K562 (cell line): ENCODE data around the gene MARK3. TPM values are rescaled to one million over a fixed set of nuclear protein-coding genes. Genes with fewer than 3 reads are reported as not detected.

Source experiments
- ARID2 ChIP-seq: fragments of 450-650 bp; IDR thresholded peaks from 2 replicates; pipeline ENCODE4 v1.6.1; 2017; ENCODE audit warnings: antibody characterized with exemption, mild to moderate bottlenecking
- E2F3 ChIP-seq: fragments of 250-450 bp; sonication (Bioruptor Pico); IDR thresholded peaks from 2 replicates; pipeline ENCODE4 v1.4.0; 2020; ENCODE audit warnings: mild to moderate bottlenecking
- ETS1 ChIP-seq: conservative IDR thresholded peaks from 2 replicates; pipeline ENCODE4 v1.6.1; 2011; ENCODE audit warnings: low read depth, mild to moderate bottlenecking, low read length; ENCODE audit not compliant: control insufficient read depth
- FOSL1 ChIP-seq: fragments of 200-800 bp; sonication (Bioruptor generic); conservative IDR thresholded peaks from 2 replicates; pipeline ENCODE4 v1.6.1; 2016; ENCODE audit warnings: missing genetic modification characterization, missing compliant biosample characterization
- GTF2F1 ChIP-seq: IDR thresholded peaks from 2 replicates; pipeline ENCODE4 v1.6.1; 2011; ENCODE audit warnings: low read depth, low read length, improper control_type of control experiment
- KLF6 ChIP-seq: fragments of 250-450 bp; sonication (Bioruptor Pico); IDR thresholded peaks from 2 replicates; pipeline ENCODE4 v1.4.0; 2020; ENCODE audit warnings: mild to moderate bottlenecking, moderate library complexity, borderline replicate concordance
- MBD2 ChIP-seq: sonication (generic); IDR thresholded peaks from 2 replicates; pipeline ENCODE4 v1.6.1; 2016; ENCODE audit warnings: low read depth, borderline replicate concordance
- MLLT1 ChIP-seq, 2 experiments: fragments of 450-650 bp; IDR thresholded peaks; 2 replicates each; pipeline ENCODE4 v1.6.1; 2016
- NR4A1 ChIP-seq, 2 experiments: fragments of 250-450 bp in 1 of 2; fragments of 450-650 bp in 1 of 2; sonication (Bioruptor Pico) in 1 of 2; IDR thresholded peaks; 2 replicates each; pipeline versions ENCODE4 v1.4.0 to v1.6.1; 2016 to 2020; ENCODE audit warnings: mild to moderate bottlenecking in 2 of 2, missing compliant biosample characterization in 1 of 2, missing genetic modification characterization in 1 of 2, moderate library complexity in 1 of 2
- RNF219 ChIP-seq: fragments of 250-450 bp; sonication (Bioruptor Pico); IDR thresholded peaks from 2 replicates; pipeline ENCODE4 v1.5.0; 2022; ENCODE audit warnings: mild to moderate bottlenecking
- SOX6 ChIP-seq: fragments of 450-650 bp; IDR thresholded peaks from 2 replicates; pipeline ENCODE4 v1.6.1; 2014; ENCODE audit warnings: mild to moderate bottlenecking
- SREBF2 ChIP-seq: sonication (generic); formaldehyde crosslinking; IDR thresholded peaks from 2 replicates; pipeline ENCODE4 v1.4.0; 2020; ENCODE audit warnings: mild to moderate bottlenecking, missing genetic modification reagents
- TARDBP ChIP-seq: fragments of 450-650 bp; IDR thresholded peaks from 2 replicates; pipeline ENCODE4 v1.6.1; 2016
- TBP ChIP-seq: optimal IDR thresholded peaks from 2 replicates; pipeline ENCODE3; 2011; ENCODE audit warnings: low read depth, low read length, improper control_type of control experiment
- TOE1 ChIP-seq, 2 experiments: fragments of 450-650 bp in 1 of 2; sonication (generic) in 1 of 2; formaldehyde crosslinking in 1 of 2; IDR thresholded peaks; 2 replicates each; pipeline versions ENCODE4 v1.7.1 to v1.8.0; 2016 to 2022; ENCODE audit warnings: borderline replicate concordance in 2 of 2, mild to moderate bottlenecking in 2 of 2, antibody characterized with exemption in 1 of 2, inconsistent platforms in 1 of 2, low read depth in 1 of 2, missing genetic modification reagents in 1 of 2, moderate library complexity in 1 of 2
- TRIM25 ChIP-seq: fragments of 450-650 bp; IDR thresholded peaks from 2 replicates; pipeline ENCODE4 v1.7.0; 2016; ENCODE audit warnings: borderline replicate concordance
- ZC3H8 ChIP-seq: fragments of 450-650 bp; IDR thresholded peaks from 2 replicates; pipeline ENCODE4 v1.6.1; 2017
- ZFX ChIP-seq: sonication (generic); formaldehyde crosslinking; IDR thresholded peaks from 2 replicates; pipeline ENCODE4 v1.8.0; 2022; ENCODE audit warnings: mild to moderate bottlenecking, missing genetic modification reagents, moderate library complexity
- ZNF444 ChIP-seq: fragments of 250-450 bp; sonication (Bioruptor Pico); IDR thresholded peaks from 2 replicates; pipeline ENCODE4 v1.4.0; 2020; ENCODE audit warnings: mild to moderate bottlenecking, moderate library complexity
- ZNF507 ChIP-seq: conservative IDR thresholded peaks from 2 replicates; pipeline ENCODE4 v1.6.1; 2017; ENCODE audit warnings: missing genetic modification characterization, missing compliant biosample characterization
- polyA plus RNA-seq, 8 experiments: library from polyadenylated mRNA; depleted of rRNA in 4 of 8; stranded (reverse) in 5 of 8; unstranded in 3 of 8; fragments of >200 nt; fragmentation: Nextera tagmentation in 2 of 8; fragmentation: Illumina TruSeq in 1 of 8; extraction: Ambion mirVana in 2 of 8; extraction: Trizol in 1 of 8; gene quantifications; 2 replicates each; pipeline versions ENCODE4 v1.2.1 to v1.2.3, GENCODE V29; 2011 to 2014; ENCODE audit warnings: inconsistent platforms in 1 of 8, missing spikeins in 1 of 8
- total RNA-seq, 7 experiments: library from RNA; depleted of rRNA in 6 of 7; stranded (reverse); fragments of >200 nt in 6 of 7; fragmentation: Illumina TruSeq in 2 of 7; extraction: Trizol in 2 of 7; gene quantifications; 2 replicates each; pipeline versions ENCODE4 v1.2.1 to v1.2.3, GENCODE V29; 2011 to 2021; ENCODE audit warnings: low replicate concordance in 1 of 7

The MARK3 gene
- total and polyA plus RNA-seq, 9 of the 15 experiments (the other 6 are each of a cell fraction or from before 2014, with no cell fraction given), result 10.1 to 68.7 (median 56.3) TPM

- TF ChIP-seq NR4A1 (CRISPR knock-in tag; IDR thresholded peaks at IDR 0.05), result no peak
- no peak for TF ChIP-seq NR4A1 (tag; IDR thresholded peaks at IDR 0.05)
- peak; percentile 67; the same call in 1 of the 2 replicates for TF ChIP-seq TARDBP
- TF ChIP-seq RNF219 (CRISPR knock-in tag), result no peak
- TF ChIP-seq ZNF507 (tag), result no peak
- TF ChIP-seq FOSL1 (tag), result no peak
- no peak for TF ChIP-seq ZC3H8
- no peak for TF ChIP-seq GTF2F1
- no peak for TF ChIP-seq TBP
- TF ChIP-seq SREBF2 (CRISPR knock-in tag), result no peak
- peak; percentile 52 for TF ChIP-seq ZFX (CRISPR knock-in tag)
- no peak for TF ChIP-seq ZNF444 (CRISPR knock-in tag)
- TF ChIP-seq E2F3 (CRISPR knock-in tag), result no peak
- TF ChIP-seq TOE1 (IDR thresholded peaks at IDR 0.05; ENCODE audit: borderline replicate concordance), result peak; percentile 50; the same call in 1 of the 2 replicates
- no peak for TF ChIP-seq TOE1 (CRISPR knock-in tag; IDR thresholded peaks at IDR 0.05; ENCODE audit: borderline replicate concordance, low read depth)
- TF ChIP-seq TRIM25, result no peak
- TF ChIP-seq ETS1, result peak; percentile 54; the same call in 1 of the 2 replicates
- TF ChIP-seq SOX6, result peak; percentile 45; the same call in 1 of the 2 replicates
- TF ChIP-seq MLLT1 (IDR thresholded peaks at IDR 0.05), result no peak
- TF ChIP-seq KLF6 (CRISPR knock-in tag), result no peak
- TF ChIP-seq ARID2, result no peak
- no peak for TF ChIP-seq MBD2
Observed at GRCh38 chr14:103520657-103521437, 135.6 kb downstream of the MARK3 start (continued).
